H9 (cell line): ENCODE measurements around the gene CHRNG. TPM values are rescaled to one million over a fixed set of nuclear protein-coding genes. Genes with fewer than 3 reads are reported as not detected.

Experiments
- DNase-seq: peaks from one replicate; pipeline ENCODE4 v3.0.0-alpha.2; 2017
- H2AFZ ChIP-seq: one replicate; pipeline ENCODE4 v1.6.1; 2013; ENCODE audit warnings: mild to moderate bottlenecking, low read length, control low read depth, moderate library complexity
- H2AK5ac ChIP-seq: 2 replicates; pipeline ENCODE4 v1.6.1; 2013; ENCODE audit warnings: low read length, control low read depth, mixed read lengths; ENCODE audit not compliant: insufficient read length
- H2BK120ac ChIP-seq: one replicate; pipeline ENCODE4 v1.6.1; 2013; ENCODE audit warnings: low read depth, mild to moderate bottlenecking, low read length, control low read depth, inconsistent platforms; ENCODE audit not compliant: poor library complexity, severe bottlenecking
- H2BK12ac ChIP-seq: 2 replicates; pipeline ENCODE4 v1.6.1; 2013; ENCODE audit warnings: low read length, control low read depth, mixed read lengths, low read depth; ENCODE audit not compliant: insufficient read length
- H2BK15ac ChIP-seq: 2 replicates; pipeline ENCODE4 v1.6.1; 2013; ENCODE audit warnings: low read depth, low read length, control low read depth
- H2BK20ac ChIP-seq: one replicate; pipeline ENCODE4 v1.6.1; 2013; ENCODE audit warnings: low read depth, mild to moderate bottlenecking, low read length, control low read depth, inconsistent platforms; ENCODE audit not compliant: poor library complexity, severe bottlenecking
- H2BK5ac ChIP-seq: 2 replicates; pipeline ENCODE4 v1.6.1; 2013; ENCODE audit warnings: low read length, control low read depth, mixed read lengths; ENCODE audit not compliant: insufficient read length
- H3K14ac ChIP-seq: 2 replicates; pipeline ENCODE4 v1.6.1; 2013; ENCODE audit warnings: low read length, control low read depth; ENCODE audit not compliant: insufficient read depth
- H3K18ac ChIP-seq: 2 replicates; pipeline ENCODE4 v1.6.1; 2013; ENCODE audit warnings: low read depth, mild to moderate bottlenecking, mixed read lengths, low read length, control low read depth; ENCODE audit not compliant: insufficient read length
- H3K23ac ChIP-seq: 2 replicates; pipeline ENCODE4 v1.6.1; 2013; ENCODE audit warnings: low read length, control low read depth, mixed read lengths, low read depth; ENCODE audit not compliant: insufficient read length
- H3K23me2 ChIP-seq: 2 replicates; pipeline ENCODE4 v1.6.1; 2013; ENCODE audit warnings: low read depth, mild to moderate bottlenecking, mixed read lengths, low read length, control low read depth; ENCODE audit not compliant: insufficient read length, poor library complexity, severe bottlenecking
- H3K27ac ChIP-seq: 2 replicates; pipeline ENCODE4 v1.5.1; 2013; ENCODE audit warnings: low read length, control low read depth, mixed read lengths, low read depth; ENCODE audit not compliant: insufficient read length
- H3K27me3 ChIP-seq: 2 replicates; pipeline ENCODE4 v1.6.1; 2013; ENCODE audit warnings: low read length, control low read depth, inconsistent platforms; ENCODE audit not compliant: insufficient read depth
- H3K4ac ChIP-seq: 2 replicates; pipeline ENCODE4 v1.6.1; 2013; ENCODE audit warnings: low read depth, mild to moderate bottlenecking, control low read depth, inconsistent platforms, low read length, moderate library complexity
- H3K4me1 ChIP-seq: 2 replicates; pipeline ENCODE4 v1.6.1; 2013; ENCODE audit warnings: low read length, control low read depth, inconsistent platforms; ENCODE audit not compliant: insufficient read depth
- H3K4me2 ChIP-seq: 2 replicates; pipeline ENCODE4 v1.6.1; 2013; ENCODE audit warnings: low read length, control low read depth, mixed read lengths; ENCODE audit not compliant: insufficient read length, insufficient read depth
- H3K56ac ChIP-seq: 2 replicates; pipeline ENCODE4 v1.6.1; 2013; ENCODE audit warnings: low read depth, mild to moderate bottlenecking, mixed read lengths, low read length, control low read depth; ENCODE audit not compliant: insufficient read length
- H3K79me1 ChIP-seq: 2 replicates; pipeline ENCODE4 v1.6.1; 2013; ENCODE audit warnings: low read depth, mild to moderate bottlenecking, moderate library complexity, low read length, control low read depth, inconsistent platforms; ENCODE audit not compliant: insufficient read depth, poor library complexity, severe bottlenecking
- H3K79me2 ChIP-seq: 2 replicates; pipeline ENCODE4 v1.6.1; 2013; ENCODE audit warnings: low read length, control low read depth, inconsistent platforms; ENCODE audit not compliant: insufficient read depth
- H3K9ac ChIP-seq: 2 replicates; pipeline ENCODE4 v1.6.1; 2013; ENCODE audit warnings: low read length, control low read depth, mixed read lengths; ENCODE audit not compliant: insufficient read length; ENCODE audit errors: extremely low read depth
- H3K9me3 ChIP-seq: one replicate; pipeline ENCODE4 v1.6.1; 2013; ENCODE audit warnings: low read depth, low read length, inconsistent platforms; ENCODE audit not compliant: control insufficient read depth
- H3T11ph ChIP-seq: one replicate; pipeline ENCODE4 v1.6.1; 2013; ENCODE audit warnings: mild to moderate bottlenecking, low read length, control low read depth, inconsistent platforms
- H4K20me1 ChIP-seq: one replicate; pipeline ENCODE4 v1.6.1; 2013; ENCODE audit not compliant: control insufficient read depth, insufficient read length, insufficient read depth
- H4K5ac ChIP-seq: 2 replicates; pipeline ENCODE4 v1.6.1; 2013; ENCODE audit warnings: low read depth, mild to moderate bottlenecking, mixed read lengths, low read length, control low read depth; ENCODE audit not compliant: insufficient read length
- H4K8ac ChIP-seq: replicated peaks from 2 replicates; pipeline ENCODE4 v1.6.1; 2013; ENCODE audit warnings: low read length, control low read depth, mixed read lengths, low read depth; ENCODE audit not compliant: insufficient read length
- H4K91ac ChIP-seq: 2 replicates; pipeline ENCODE4 v1.6.1; 2013; ENCODE audit warnings: low read depth, mild to moderate bottlenecking, moderate library complexity, mixed read lengths, low read length, control low read depth; ENCODE audit not compliant: insufficient read length
- H3K27ac Mint-ChIP-seq, 3 experiments: 2 replicates in 2 of 3; 3 replicates in 1 of 3; pipeline ENCODE4 v1.8.0; 2020 to 2021; ENCODE audit warnings: mixed read lengths in 3 of 3, mild to moderate bottlenecking in 1 of 3, moderate library complexity in 1 of 3
- H3K27me3 Mint-ChIP-seq: 2 replicates; pipeline ENCODE4 v1.8.0; 2021; ENCODE audit warnings: low read depth, mild to moderate bottlenecking, moderate library complexity, mixed read lengths
- H3K36me3 Mint-ChIP-seq, 3 experiments: 2 replicates in 2 of 3; 3 replicates in 1 of 3; pipeline ENCODE4 v1.8.0; 2020 to 2021; ENCODE audit warnings: low read depth in 3 of 3, mixed read lengths in 3 of 3; ENCODE audit not compliant: insufficient read depth in 1 of 3
- H3K4me1 Mint-ChIP-seq, 2 experiments: 2 replicates each; pipeline ENCODE4 v1.8.0; 2020; ENCODE audit warnings: mixed read lengths in 2 of 2
- H3K4me3 Mint-ChIP-seq, 2 experiments: 2 replicates in 1 of 2; 3 replicates in 1 of 2; pipeline ENCODE4 v1.8.0; 2020 to 2021; ENCODE audit warnings: mild to moderate bottlenecking in 2 of 2, mixed read lengths in 2 of 2, moderate library complexity in 1 of 2
- H3K9me3 Mint-ChIP-seq, 2 experiments: 2 replicates in 1 of 2; 3 replicates in 1 of 2; pipeline ENCODE4 v1.8.0; 2020; ENCODE audit warnings: mild to moderate bottlenecking in 2 of 2, mixed read lengths in 2 of 2, moderate library complexity in 1 of 2
- CTCF ChIP-seq: fragments of 200-600 bp; sonication (generic); conservative IDR thresholded peaks from 3 replicates; pipeline ENCODE4 v1.8.0; 2021; ENCODE audit warnings: antibody characterized with exemption, mild to moderate bottlenecking
- WGBS: extraction: QIAGEN DNeasy Blood & Tissue Kit; methylation state at CpG from one replicate; pipeline ENCODE4 v1.1.7; 2013; ENCODE audit warnings: missing lambda C conversion rate, low lambda C conversion rate, mixed read lengths; ENCODE audit not compliant: insufficient read length; ENCODE audit errors: extremely low coverage; 5-methylcytosine and 5-hydroxymethylcytosine counted together
- total RNA-seq: library from RNA; stranded (reverse); gene quantifications from 2 replicates; pipeline ENCODE4 v1.2.1, GENCODE V29; 2021

The CHRNG gene
- total RNA-seq, 1 experiment from 2014 or later: not detected

GRCh38 chr2:232540441-232541041, 1.0 kb downstream of the CHRNG start:
- Mint-ChIP-seq H3K4me1 (peaks cover 18 to 22% of the 10 kb centered on the region in 2 experiments), H3K27ac (peak overlapping the region in 1 of 3 experiments; percentile 52; a peak in 2 of 7 replicates), H3K27me3 (peaks cover 10% of the 10 kb centered on the region), H3K4me3 (no peak overlapping the region), H3K9me3 (peaks cover 4 to 8% of the 10 kb centered on the region in 2 experiments; a peak in 4 of 5 replicates), H3K36me3 (peaks cover 1 to 5% (median 4%) of the 10 kb centered on the region in 3 experiments; a peak in 4 of 7 replicates)
- DNase-seq: no peak
- no peaks in the 10 kb centered on the region for H3K9me3 ChIP-seq
- H2BK20ac ChIP-seq: no peak overlapping the region
- no peak overlapping the region for H2AK5ac ChIP-seq
- peaks cover 4% of the 10 kb centered on the region; the same call in 1 of the 2 replicates for H3K4me1 ChIP-seq
- H4K20me1 ChIP-seq: no peaks in the 10 kb centered on the region
- no peak overlapping the region for H2AFZ ChIP-seq
- H3T11ph ChIP-seq: no peak overlapping the region
- H3K56ac ChIP-seq: no peak overlapping the region
- H2BK5ac ChIP-seq: no peak overlapping the region
- no peak overlapping the region for H3K4ac ChIP-seq
- H2BK120ac ChIP-seq: no peak overlapping the region
- H4K91ac ChIP-seq: no peak overlapping the region
- H3K79me2 ChIP-seq: no peaks in the 10 kb centered on the region
- no peak overlapping the region for H2BK15ac ChIP-seq
- no peak overlapping the region for H3K4me2 ChIP-seq
- H3K27me3 ChIP-seq: no peaks in the 10 kb centered on the region; the same call in 1 of the 2 replicates
- no peak overlapping the region for H4K5ac ChIP-seq
- H3K27ac ChIP-seq: no peak overlapping the region
- H3K23me2 ChIP-seq: no peaks in the 10 kb centered on the region
- H3K18ac ChIP-seq: no peak overlapping the region
- H3K79me1 ChIP-seq: no peaks in the 10 kb centered on the region
- no peak overlapping the region for H3K14ac ChIP-seq
- no peak overlapping the region for H4K8ac ChIP-seq
- no CpG with 5 or more reads among the region's 17 CpGs for WGBS
- no peak overlapping the region for H3K9ac ChIP-seq
- no peak for TF ChIP-seq CTCF
- H3K23ac ChIP-seq: no peak overlapping the region
- H2BK12ac ChIP-seq: no peak overlapping the region
